H1 (cell line): ENCODE results near the gene CFAP91. TPM values are rescaled to one million over a fixed set of nuclear protein-coding genes. Genes with fewer than 3 reads are reported as not detected.

Source experiments
- CTCF ChIA-PET: fragments of 300-600 bp; sonication (Branson Sonifier 250); formaldehyde crosslinking; loops from one replicate; lab custom pipeline; 2021; ENCODE audit not compliant: partially characterized antibody; lab: Charles Lee
- POLR2A ChIA-PET: fragments of 300-600 bp; sonication (Branson Sonifier 250); formaldehyde crosslinking; loops from one replicate; lab custom pipeline; 2021; ENCODE audit warnings: inconsistent platforms; ENCODE audit not compliant: partially characterized antibody; lab: Charles Lee
- DNase-seq, 2 experiments: peaks; one replicate each; pipeline versions ENCODE4 v3.0.0 to v3.0.0-alpha.2; 2010 to 2022; ENCODE audit warnings: low spot score in 2 of 2, low read depth in 1 of 2, mixed read lengths in 1 of 2
- FAIRE-seq: peaks from 2 replicates; lab custom pipeline; 2011; peaks lifted over from hg19 to GRCh38; lab: Jason Lieb, UNC
- H2AFZ ChIP-seq: 2 replicates; pipeline ENCODE4 v1.8.1; 2012; ENCODE audit warnings: low read length, inconsistent platforms
- H2AK5ac ChIP-seq: 2 replicates; pipeline ENCODE4 v1.6.1; 2013; ENCODE audit warnings: low read depth, low read length
- H2BK120ac ChIP-seq: replicated peaks from 2 replicates; pipeline ENCODE3; 2013; ENCODE audit warnings: low read depth, low read length, inconsistent platforms
- H2BK12ac ChIP-seq: 2 replicates; pipeline ENCODE4 v1.6.1; 2013; ENCODE audit warnings: low read depth, low read length
- H2BK15ac ChIP-seq: 2 replicates; pipeline ENCODE4 v1.6.1; 2013; ENCODE audit warnings: low read length
- H2BK20ac ChIP-seq: 2 replicates; pipeline ENCODE4 v1.6.1; 2013; ENCODE audit warnings: low read length
- H2BK5ac ChIP-seq: 2 replicates; pipeline ENCODE4 v1.6.1; 2013; ENCODE audit warnings: low read depth, low read length
- H3K14ac ChIP-seq: 2 replicates; pipeline ENCODE4 v1.6.1; 2013; ENCODE audit warnings: inconsistent platforms; ENCODE audit not compliant: insufficient read length
- H3K18ac ChIP-seq: 2 replicates; pipeline ENCODE4 v1.6.1; 2013; ENCODE audit warnings: low read length; ENCODE audit errors: extremely low read depth
- H3K23ac ChIP-seq: 2 replicates; pipeline ENCODE4 v1.6.1; 2013; ENCODE audit warnings: inconsistent platforms; ENCODE audit not compliant: insufficient read length
- H3K23me2 ChIP-seq: 2 replicates; pipeline ENCODE4 v1.6.1; 2013; ENCODE audit warnings: low read depth, low read length
- H3K27ac ChIP-seq: 2 replicates; pipeline ENCODE4 v1.6.1; 2011; ENCODE audit warnings: low read depth, low read length, inconsistent platforms
- H3K27me3 ChIP-seq, 4 experiments: replicated peaks in 1 of 4; 1 replicate in 1 of 4; 2 replicates in 3 of 4; pipeline versions ENCODE4 v1.6.1 to v1.8.1; 2011 to 2013; ENCODE audit warnings: low read length in 3 of 4, mild to moderate bottlenecking in 3 of 4, inconsistent platforms in 2 of 4, mixed read lengths in 2 of 4, moderate library complexity in 1 of 4; ENCODE audit not compliant: control insufficient read depth in 3 of 4, insufficient read depth in 3 of 4; ENCODE audit errors: extremely low read depth in 1 of 4
- H3K36me3 ChIP-seq, 4 experiments: 2 replicates each; pipeline versions ENCODE4 v1.6.1 to v1.8.1; 2011 to 2013; ENCODE audit warnings: mild to moderate bottlenecking in 4 of 4, low read length in 3 of 4, moderate library complexity in 2 of 4, control low read depth in 1 of 4, inconsistent platforms in 1 of 4; ENCODE audit not compliant: insufficient read depth in 4 of 4, control insufficient read depth in 2 of 4
- H3K4ac ChIP-seq: replicated peaks from 2 replicates; pipeline ENCODE3; 2013; ENCODE audit warnings: low read length, low read depth, mixed read lengths, inconsistent platforms; ENCODE audit not compliant: insufficient read length
- H3K4me1 ChIP-seq, 4 experiments: replicated peaks in 1 of 4; 1 replicate in 1 of 4; 2 replicates in 3 of 4; pipeline versions ENCODE4 v1.6.1 to v1.8.1; 2011 to 2013; ENCODE audit warnings: low read length in 3 of 4, inconsistent platforms in 2 of 4, mixed read lengths in 1 of 4; ENCODE audit not compliant: insufficient read depth in 4 of 4, control insufficient read depth in 3 of 4
- H3K4me2 ChIP-seq, 2 experiments: 2 replicates each; pipeline versions ENCODE4 v1.6.1 to v1.8.1; 2011 to 2013; ENCODE audit warnings: low read depth in 2 of 2, low read length in 2 of 2, control low read depth in 1 of 2, inconsistent platforms in 1 of 2, mild to moderate bottlenecking in 1 of 2; ENCODE audit not compliant: insufficient read depth in 1 of 2
- H3K4me3 ChIP-seq, 4 experiments: fragments of 200-600, 300-600 bp in 1 of 4; sonication (generic), shearing (Covaris generic), sonication (Bioruptor Twin) in 1 of 4; 2 replicates each; pipeline versions ENCODE4 v1.5.1 to v1.8.1; 2011 to 2016; ENCODE audit warnings: low read length in 4 of 4, low read depth in 3 of 4, control low read depth in 2 of 4, inconsistent platforms in 2 of 4, mild to moderate bottlenecking in 2 of 4, mixed read lengths in 1 of 4, moderate library complexity in 1 of 4; ENCODE audit not compliant: insufficient read depth in 2 of 4; ENCODE audit errors: extremely low read depth in 1 of 4
- H3K56ac ChIP-seq: replicated peaks from 2 replicates; pipeline ENCODE3; 2013; ENCODE audit warnings: low read depth, mild to moderate bottlenecking, mixed read lengths, low read length, inconsistent platforms; ENCODE audit not compliant: insufficient read length
- H3K79me1 ChIP-seq: 2 replicates; pipeline ENCODE4 v1.6.1; 2013; ENCODE audit warnings: low read depth, low read length, control low read depth
- H3K79me2 ChIP-seq, 2 experiments: 2 replicates each; pipeline versions ENCODE4 v1.6.1 to v1.8.1; 2012 to 2013; ENCODE audit warnings: low read length in 2 of 2, mild to moderate bottlenecking in 2 of 2, inconsistent platforms in 1 of 2; ENCODE audit not compliant: insufficient read depth in 2 of 2, control insufficient read depth in 1 of 2
- H3K9ac ChIP-seq, 4 experiments: replicated peaks in 1 of 4; 1 replicate in 1 of 4; 2 replicates in 3 of 4; pipeline versions ENCODE4 v1.6.1 to v1.8.1; 2011 to 2013; ENCODE audit warnings: low read depth in 3 of 4, low read length in 3 of 4, control low read depth in 2 of 4, mild to moderate bottlenecking in 2 of 4, moderate library complexity in 2 of 4, inconsistent platforms in 1 of 4; ENCODE audit errors: extremely low read depth in 1 of 4
- H3K9me3 ChIP-seq, 2 experiments: 2 replicates each; pipeline versions ENCODE4 v1.6.1 to v1.8.1; 2012 to 2013; ENCODE audit warnings: mild to moderate bottlenecking in 2 of 2, moderate library complexity in 2 of 2, control low read depth in 1 of 2, inconsistent platforms in 1 of 2, low read depth in 1 of 2, low read length in 1 of 2, mixed read lengths in 1 of 2; ENCODE audit not compliant: insufficient read depth in 2 of 2
- H4K20me1 ChIP-seq, 2 experiments: replicated peaks in 1 of 2; 2 replicates each; pipeline versions ENCODE3 to v1.8.1; 2011 to 2013; ENCODE audit warnings: inconsistent platforms in 2 of 2, low read length in 2 of 2, mild to moderate bottlenecking in 1 of 2; ENCODE audit not compliant: insufficient read depth in 2 of 2, control insufficient read depth in 1 of 2
- H4K5ac ChIP-seq: 2 replicates; pipeline ENCODE4 v1.6.1; 2013; ENCODE audit warnings: low read length, low read depth, mixed read lengths, inconsistent platforms; ENCODE audit not compliant: insufficient read length
- H4K8ac ChIP-seq: 2 replicates; pipeline ENCODE4 v1.8.0; 2013; ENCODE audit warnings: mild to moderate bottlenecking, moderate library complexity, low read length, inconsistent platforms; ENCODE audit not compliant: insufficient read depth; ENCODE audit errors: extremely low read depth
- H4K91ac ChIP-seq: replicated peaks from 2 replicates; pipeline ENCODE3; 2013; ENCODE audit warnings: low read length, mixed read lengths, inconsistent platforms; ENCODE audit not compliant: insufficient read length
- E2F6 ChIP-seq: IDR thresholded peaks from 2 replicates; pipeline ENCODE4 v1.6.1; 2012; ENCODE audit warnings: inconsistent platforms
- HDAC6 ChIP-seq: IDR thresholded peaks from one replicate; pipeline ENCODE4 v1.7.1; 2012; ENCODE audit warnings: low read depth, mild to moderate bottlenecking, inconsistent platforms, low read length, moderate library complexity
- JUND ChIP-seq: IDR thresholded peaks from 2 replicates; pipeline ENCODE4 v1.6.1; 2011; ENCODE audit warnings: mild to moderate bottlenecking, improper control_type of control experiment, low read length
- KDM4A ChIP-seq: IDR thresholded peaks from one replicate; pipeline ENCODE4 v1.7.1; 2012; ENCODE audit warnings: low read depth, mild to moderate bottlenecking, moderate library complexity, low read length, inconsistent platforms; ENCODE audit not compliant: severe bottlenecking
- KDM5A ChIP-seq: fragments of 200-600 bp; IDR thresholded peaks from 2 replicates; pipeline ENCODE4 v1.7.1; 2012; ENCODE audit warnings: mild to moderate bottlenecking, low read length, inconsistent platforms, mixed read lengths
- NRF1 ChIP-seq: IDR thresholded peaks from 2 replicates; pipeline ENCODE4 v1.6.1; 2011; ENCODE audit warnings: mild to moderate bottlenecking, low read depth, low read length, improper control_type of control experiment
- PHF8 ChIP-seq: fragments of 200-600 bp; sonication (generic); conservative IDR thresholded peaks from 2 replicates; pipeline ENCODE4 v1.7.1; 2012; ENCODE audit warnings: low read depth, mild to moderate bottlenecking, inconsistent platforms, low read length, moderate library complexity
- RNF2 ChIP-seq: fragments of 200-900, 300-1000 bp; sonication (generic); IDR thresholded peaks from 2 replicates; pipeline ENCODE4 v1.7.1; 2016; ENCODE audit warnings: borderline replicate concordance, low read depth, mild to moderate bottlenecking, antibody characterized with exemption, low read length; ENCODE audit not compliant: poor library complexity, severe bottlenecking; ENCODE audit errors: missing control alignments
- USF2 ChIP-seq: IDR thresholded peaks from 2 replicates; pipeline ENCODE4 v1.6.1; 2011; ENCODE audit warnings: low read length, improper control_type of control experiment
- WGBS, 2 experiments: shearing (Covaris generic) in 1 of 2; methylation state at CpG; one replicate each; pipeline versions ENCODE4 v1.1.6 to v1.1.7; 2013 to 2015; ENCODE audit warnings: low lambda C conversion rate in 2 of 2, mixed read lengths in 2 of 2, inconsistent platforms in 1 of 2, low coverage in 1 of 2, missing lambda C conversion rate in 1 of 2; ENCODE audit not compliant: insufficient replicate concordance in 2 of 2, insufficient coverage in 1 of 2, insufficient read length in 1 of 2; ENCODE audit errors: extremely low coverage in 1 of 2, missing lambda C conversion rate in 1 of 2; 5-methylcytosine and 5-hydroxymethylcytosine counted together
- polyA plus RNA-seq, 7 experiments: library from polyadenylated mRNA; depleted of rRNA in 3 of 7; stranded (reverse) in 5 of 7; unstranded in 2 of 7; fragments of >200 nt in 5 of 7; fragments of 200-250 nt in 2 of 7; gene quantifications; 1 replicate in 5 of 7; 2 replicates in 1 of 7; 4 replicates in 1 of 7; pipeline versions ENCODE4 v1.2.1 to v1.2.3, GENCODE V29; 2011 to 2013; ENCODE audit warnings: missing spikeins in 2 of 7, mixed read lengths in 2 of 7
- total RNA-seq: library from RNA; stranded (reverse); fragmentation: NEBNext Ultra II Directional; extraction: Animal tissue kit (Norgen Biotek cat#: 25700); gene quantifications from 2 replicates; pipeline ENCODE4 v1.2.1, GENCODE V29; 2021

Gene CFAP91
- total and polyA plus RNA-seq, 2 of the 8 experiments (the other 6 are each of a cell fraction or from before 2014, with no cell fraction given) = 5.4 to 7.4 TPM

GRCh38 chr3:119745942-119746341 lies 43.1 kb downstream of the CFAP91 start:
- POLR2A ChIA-PET = interaction anchor here (1.5 kb wide), 1 partner anchor 8 kb away, joined by 3 read pairs; no protein-coding TSS in a partner anchor
- H4K5ac ChIP-seq = no peak overlapping the region

More at GRCh38 chr3:119745942-119746341, 43.1 kb downstream of the CFAP91 start:
- Histone ChIP-seq H3K18ac (no peak overlapping the region), H4K8ac (no peak overlapping the region), H3K9ac (no peak overlapping the region), H3K36me3 (no peaks in the 10 kb centered on the region), H3K9me3 (no peaks in the 10 kb centered on the region), H4K20me1 (no peaks in the 10 kb centered on the region), H3K4ac (no peak overlapping the region), H2BK5ac (no peak overlapping the region), H3K79me1 (no peaks in the 10 kb centered on the region), H2BK120ac (no peak overlapping the region), H3K27ac (no peak overlapping the region), H2BK15ac (no peak overlapping the region), H3K23me2 (no peaks in the 10 kb centered on the region), H2BK12ac (no peak overlapping the region), H3K56ac (no peak overlapping the region), H2BK20ac (no peak overlapping the region), H3K79me2 (no peaks in the 10 kb centered on the region), H3K4me2 (no peak overlapping the region), H3K27me3 (no peaks in the 10 kb centered on the region), H3K4me3 (no peak overlapping the region), H3K4me1 (no peaks in the 10 kb centered on the region), H3K14ac (no peak overlapping the region), H2AK5ac (no peak overlapping the region), H2AFZ (no peak overlapping the region), H3K23ac (no peak overlapping the region), H4K91ac (no peak overlapping the region)
- DNase-seq (no peak), FAIRE-seq (no peak)
- TF ChIP-seq JUND (no peak), PHF8 (no peak), KDM4A (no peak), USF2 (no peak), KDM5A (no peak), NRF1 (no peak), HDAC6 (no peak), RNF2 (no peak), E2F6 (no peak)
- CTCF ChIA-PET = interaction anchor here (0.9 to 1.2 kb wide), 3 partner anchors 21 to 145 kb away, joined by 3 read pairs; no protein-coding TSS in a partner anchor
- 95% methylated on average over 1 of the region's 1 CpG; no CpG with 5 or more reads in 1 of the 2 experiments for WGBS, 2 experiments
